Measurements from ENCODE around the gene HAPLN1.

HAPLN1 gene

DNA sequence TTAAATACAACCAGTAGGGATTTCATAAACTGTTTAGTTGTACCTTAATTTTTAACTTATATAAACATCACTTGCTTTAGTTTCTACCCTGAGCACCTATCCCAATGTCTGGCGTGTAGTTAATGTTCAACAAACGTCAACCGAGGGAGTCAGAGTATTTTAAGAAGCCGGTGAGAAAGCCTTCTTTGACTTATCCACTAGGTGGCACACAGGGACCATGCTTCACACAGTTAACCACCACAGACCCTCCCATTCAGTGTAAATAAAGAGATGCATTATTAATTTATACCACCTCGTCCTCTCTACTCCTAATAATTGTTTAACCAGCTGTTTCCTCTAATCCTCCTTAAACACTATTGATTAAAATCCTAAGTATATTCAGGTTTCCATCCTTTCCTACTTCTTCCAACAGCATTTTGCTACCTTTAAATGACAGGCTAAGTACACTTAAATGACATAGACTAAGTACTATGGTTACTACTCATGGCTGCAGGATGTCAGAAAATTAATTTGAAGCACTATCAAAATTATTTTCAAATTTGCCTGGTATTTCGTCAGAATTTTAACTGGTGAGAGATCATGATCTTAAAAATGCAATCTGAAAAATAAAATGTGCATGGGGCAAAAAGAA lies 2.3 kb downstream of the HAPLN1 start:
- no peak for DNase-seq (ENCODE audit: low read depth)

DNA sequence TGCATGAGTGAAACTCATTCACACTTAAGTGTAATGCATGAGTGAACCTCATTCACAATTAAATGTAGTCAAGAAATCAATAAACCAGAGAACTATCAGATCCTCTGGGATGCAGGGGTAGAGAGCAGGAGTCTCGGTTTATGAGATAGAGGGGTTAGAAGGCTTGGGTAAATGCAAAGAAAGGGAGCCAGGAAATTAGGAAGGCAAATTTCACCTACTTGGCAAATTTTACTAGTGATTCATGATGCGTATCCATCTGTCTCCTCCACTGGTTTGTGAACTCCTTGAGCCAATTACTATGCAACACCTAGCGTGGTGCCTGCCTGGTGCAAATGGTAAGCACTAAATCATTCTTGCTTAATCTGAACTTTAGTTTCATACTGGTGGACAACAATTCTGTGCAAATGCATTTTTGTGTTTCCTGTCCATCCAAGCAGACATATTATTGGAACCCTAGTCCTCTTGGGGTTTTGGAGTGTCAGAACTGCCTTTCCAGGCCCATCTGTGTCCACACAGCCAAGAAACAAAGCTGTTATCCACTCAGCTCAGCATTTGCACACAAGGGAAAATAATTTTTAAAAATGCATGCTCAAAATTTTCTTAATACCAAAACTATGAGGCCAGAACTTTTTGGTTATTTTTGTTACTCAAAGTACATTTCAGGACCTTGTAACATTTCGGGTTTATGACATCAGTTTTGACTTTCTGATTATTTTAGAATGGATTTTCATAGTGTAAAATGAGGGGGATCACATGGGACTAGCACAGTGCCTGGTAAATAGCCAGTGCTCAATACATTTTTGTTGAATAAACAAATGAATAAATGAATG lies 5.2 kb downstream of the HAPLN1 start:
- no peak for DNase-seq (ENCODE audit: low read depth)

DNA sequence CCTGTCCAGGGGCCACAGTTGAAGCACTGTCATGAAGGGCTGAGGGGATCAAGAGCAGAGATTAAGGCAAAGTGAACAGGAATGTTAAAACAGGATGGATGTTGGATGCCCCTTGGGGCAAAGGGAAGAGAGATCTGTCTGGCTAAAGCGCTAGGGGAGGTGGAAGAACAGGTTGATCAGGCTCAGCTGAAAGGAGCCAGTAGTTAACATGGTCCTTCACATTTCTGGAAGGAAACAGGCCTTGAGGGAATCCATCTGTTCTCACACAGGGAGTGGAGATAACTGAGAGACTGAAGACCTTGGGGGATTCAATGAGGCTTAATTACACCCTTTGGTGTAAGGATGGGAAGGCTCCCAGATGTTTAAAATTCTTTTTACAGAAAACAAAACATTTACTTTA lies 5.8 kb downstream of the HAPLN1 start:
- no peak for DNase-seq (ENCODE audit: low read depth)

DNA sequence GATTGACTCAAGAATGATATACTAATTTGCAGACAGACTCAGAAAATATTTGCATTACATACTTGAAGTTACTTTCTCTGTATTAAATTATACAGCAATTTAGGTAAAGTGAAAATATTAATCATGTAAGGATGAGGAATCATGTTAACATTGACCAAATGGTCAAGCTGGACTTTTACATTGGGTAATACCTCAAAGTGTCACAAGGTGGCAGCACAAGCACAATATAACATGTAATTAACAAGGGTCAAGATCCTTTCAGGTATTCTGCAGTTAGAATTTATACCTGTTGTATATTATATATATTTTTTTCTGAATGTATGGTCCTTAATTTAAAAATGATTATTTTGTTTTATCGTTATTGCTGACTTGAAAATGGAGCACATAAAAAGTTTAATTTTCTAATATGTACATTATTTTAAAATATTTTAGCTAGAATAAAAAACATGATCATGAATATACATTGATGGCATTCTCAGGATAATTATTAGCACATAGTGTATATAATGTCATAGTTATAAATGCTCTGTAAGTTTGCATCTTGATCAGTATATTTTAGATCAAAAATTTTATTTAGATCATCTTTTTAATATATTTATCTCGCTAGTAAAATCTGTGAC lies 8.6 kb downstream of the HAPLN1 start:
- DNase-seq (ENCODE audit: low read depth) = no peak

DNA sequence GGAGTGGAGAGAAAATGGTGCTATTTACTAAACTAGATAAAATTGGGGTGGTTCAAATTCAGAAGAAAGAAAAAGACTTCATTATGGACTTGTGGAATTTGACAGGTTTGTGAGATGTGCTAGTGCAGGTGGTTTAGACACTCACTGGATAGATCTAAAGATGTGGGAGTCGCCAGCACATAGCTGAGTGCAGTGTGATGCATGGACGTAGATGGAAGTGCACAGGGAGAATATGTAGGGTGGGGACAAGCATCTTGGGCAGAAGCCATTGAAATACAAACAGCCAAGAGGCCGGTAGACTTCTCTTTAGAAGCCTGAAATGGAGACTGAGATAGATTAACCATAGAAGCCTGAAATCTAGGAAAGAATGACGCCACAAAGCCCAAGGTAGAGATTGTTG lies 10.7 kb downstream of the HAPLN1 start:
- no peak for DNase-seq (ENCODE audit: low read depth)

DNA sequence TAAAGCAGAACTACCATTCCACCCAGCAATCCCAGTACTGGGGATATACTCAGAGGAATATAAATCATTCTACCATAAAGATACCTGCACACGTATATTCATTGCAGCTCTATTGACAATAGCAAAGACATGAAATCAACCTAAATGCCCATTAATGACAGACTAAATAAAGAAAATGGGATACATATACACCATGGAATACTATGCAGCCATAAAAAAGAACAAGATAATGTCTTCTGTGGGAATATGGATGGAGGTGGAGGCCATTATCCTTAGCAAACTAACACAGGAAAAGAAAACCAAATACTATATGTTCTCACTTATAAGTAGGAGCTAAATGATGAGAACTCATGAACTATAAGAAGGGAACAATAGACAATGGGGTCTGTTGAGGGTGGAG lies 12.5 kb downstream of the HAPLN1 start:
- DNase-seq (ENCODE audit: low read depth) = no peak

DNA sequence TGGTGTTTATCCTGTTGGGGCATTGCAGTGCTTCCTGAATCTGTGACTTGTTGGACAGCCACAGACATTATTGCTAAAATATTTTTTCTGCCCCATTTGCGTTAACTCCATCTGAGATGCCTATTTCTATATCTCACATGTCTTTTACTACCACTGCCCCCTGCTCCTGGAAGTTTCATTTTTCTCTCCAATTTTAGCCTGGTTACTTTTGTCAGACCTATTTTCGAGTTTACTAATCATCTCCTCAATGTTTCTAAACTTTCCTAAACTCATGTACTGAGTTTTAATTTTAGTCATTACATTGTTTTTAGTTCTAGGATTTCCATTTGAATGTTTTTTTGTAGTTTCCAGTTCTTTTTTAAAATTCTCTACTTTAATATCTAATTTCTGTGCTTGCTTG lies 17.6 kb downstream of the HAPLN1 start:
- no peak for DNase-seq (ENCODE audit: low read depth)

DNA sequence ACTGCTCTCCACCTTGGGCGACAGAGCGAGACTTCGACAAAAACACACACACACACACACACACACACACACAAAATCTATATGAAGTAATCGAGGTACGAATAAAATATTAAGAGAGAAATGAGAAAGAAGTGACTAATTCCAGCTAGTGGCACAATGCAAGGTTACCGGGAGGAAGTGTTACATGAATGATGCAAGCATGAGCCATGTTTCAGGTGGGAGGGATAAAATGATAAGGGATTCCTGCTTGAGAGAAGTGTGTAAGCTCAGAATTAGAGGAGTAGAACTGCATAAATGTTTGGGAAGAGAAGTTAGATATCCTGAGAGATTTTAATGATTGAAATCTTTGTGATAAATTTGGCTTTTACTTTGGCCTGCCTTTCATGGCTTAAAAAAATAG lies 18.8 kb downstream of the HAPLN1 start:
- DNase-seq (ENCODE audit: low read depth) = no peak

DNA sequence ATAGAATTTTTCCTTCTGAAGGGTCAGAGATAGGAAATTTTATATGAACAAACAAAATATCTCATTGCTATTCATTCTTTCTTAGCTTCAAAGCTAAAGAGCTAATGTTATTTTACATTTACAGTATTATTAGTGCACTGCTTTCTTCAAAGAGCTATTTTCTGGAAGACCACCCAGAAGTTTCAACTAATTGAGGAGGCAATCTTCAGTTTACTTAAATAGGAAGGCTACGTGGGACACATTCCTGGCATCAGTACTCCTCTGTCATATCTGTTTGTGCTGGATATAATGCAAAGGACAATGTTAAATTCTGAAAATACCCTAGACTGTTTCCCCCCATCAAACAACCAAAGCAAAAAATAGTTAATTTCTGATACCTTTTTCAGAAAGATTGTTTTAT lies 30.8 kb downstream of the HAPLN1 start:
- DNase-seq (ENCODE audit: low read depth) = no peak

DNA sequence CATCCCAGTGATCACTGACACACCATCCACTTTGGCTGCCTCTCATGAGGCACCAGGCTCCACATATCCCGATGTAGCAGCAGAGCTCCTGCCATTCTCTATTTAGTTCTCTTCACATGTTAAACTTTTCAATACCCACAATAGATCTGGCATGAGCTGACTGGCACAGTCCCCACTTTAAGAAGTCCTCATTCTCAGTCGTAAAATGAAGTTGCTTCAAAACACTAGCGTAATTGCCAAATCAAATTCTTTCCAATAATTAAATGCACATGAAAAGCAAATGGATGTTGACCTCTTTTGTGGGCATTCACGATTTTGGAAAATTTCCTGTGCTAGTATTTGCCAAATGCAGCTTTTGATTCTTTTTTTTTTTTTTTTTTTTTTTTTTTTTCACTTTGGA lies 32.4 kb downstream of the HAPLN1 start:
- DNase-seq (ENCODE audit: low read depth) = no peak

DNA sequence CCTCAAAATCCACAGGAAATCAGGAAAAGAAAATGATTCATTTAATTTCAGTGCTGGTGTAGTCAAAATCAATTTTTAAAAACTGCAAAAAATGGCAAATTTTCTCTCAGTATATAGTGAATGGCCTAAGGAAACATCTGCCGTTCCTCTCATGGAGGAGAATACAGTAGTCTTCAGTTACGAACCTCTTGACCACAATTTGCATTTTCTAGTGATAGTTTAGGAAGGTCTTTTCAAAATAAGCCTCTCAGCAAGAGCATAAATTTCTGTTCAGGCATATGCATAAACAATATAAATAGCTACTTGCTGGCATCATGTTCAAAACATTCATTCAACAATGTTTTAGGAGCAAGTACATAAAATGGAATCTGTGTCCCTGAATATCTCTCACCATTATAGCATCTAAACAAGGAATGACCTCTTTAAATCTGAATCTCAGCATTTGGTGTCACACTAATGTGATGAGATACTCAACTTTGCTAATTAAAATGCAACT lies 33.5 kb downstream of the HAPLN1 start:
- no peak for DNase-seq (ENCODE audit: low read depth)

DNA sequence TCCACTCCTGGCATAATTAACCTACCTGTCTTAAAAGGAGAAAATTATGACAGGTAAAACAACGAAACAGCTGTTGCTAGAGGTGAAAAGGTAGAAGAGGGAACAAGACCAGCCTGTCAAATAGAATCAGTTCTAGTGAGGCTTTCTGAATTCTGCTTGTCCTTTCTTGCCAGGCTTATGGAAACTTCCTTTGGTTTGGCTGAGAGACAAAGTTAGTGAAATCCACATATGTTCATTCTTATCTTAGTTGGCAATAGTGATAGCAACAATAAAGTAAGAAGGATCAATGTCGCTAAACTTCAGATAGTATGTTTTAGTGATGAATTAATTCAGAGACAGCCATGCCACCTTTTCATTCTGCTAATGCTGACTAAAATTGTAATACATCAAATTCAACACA lies 34.4 kb downstream of the HAPLN1 start:
- no peak for DNase-seq (ENCODE audit: low read depth)

DNA sequence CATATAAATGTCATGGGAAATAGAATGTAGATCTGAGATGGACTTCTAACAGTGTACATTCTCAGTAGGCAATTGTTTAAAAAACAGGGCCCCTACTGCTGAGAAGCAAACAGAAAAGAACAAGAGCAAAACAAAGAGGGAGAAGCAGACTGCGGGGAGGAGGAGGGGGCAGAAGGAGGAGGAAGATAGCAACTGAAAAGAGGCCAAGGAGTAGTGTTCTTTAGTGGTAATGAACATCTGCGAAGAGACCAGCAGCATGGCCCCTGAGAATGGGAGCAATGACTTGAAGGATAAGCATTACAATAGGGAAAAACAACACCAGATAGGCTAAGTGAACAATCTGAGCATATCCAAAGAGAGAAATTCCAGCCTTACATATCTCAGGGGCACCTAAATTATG lies 36.8 kb downstream of the HAPLN1 start:
- no peak for DNase-seq (ENCODE audit: low read depth)

DNA sequence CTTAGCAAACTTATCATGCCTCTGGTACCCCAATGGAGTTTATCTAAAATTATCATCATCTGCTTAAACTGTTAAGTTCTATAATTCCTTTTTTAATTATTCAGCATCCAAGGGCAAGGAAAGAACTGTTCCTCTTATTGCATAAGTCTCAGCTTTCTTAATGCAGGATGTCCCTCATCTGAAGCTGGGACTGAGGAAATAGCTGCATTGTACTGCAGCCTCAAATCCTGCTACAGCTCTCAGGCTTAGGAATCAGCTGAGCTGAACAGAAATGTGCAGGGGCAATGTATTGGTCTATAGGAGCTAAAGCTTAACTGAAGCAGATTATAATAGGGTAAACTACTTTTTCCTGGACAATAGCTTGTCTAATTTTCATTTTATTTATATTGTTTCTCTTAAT lies 48.0 kb downstream of the HAPLN1 start:
- no peak for DNase-seq (ENCODE audit: low read depth)

DNA sequence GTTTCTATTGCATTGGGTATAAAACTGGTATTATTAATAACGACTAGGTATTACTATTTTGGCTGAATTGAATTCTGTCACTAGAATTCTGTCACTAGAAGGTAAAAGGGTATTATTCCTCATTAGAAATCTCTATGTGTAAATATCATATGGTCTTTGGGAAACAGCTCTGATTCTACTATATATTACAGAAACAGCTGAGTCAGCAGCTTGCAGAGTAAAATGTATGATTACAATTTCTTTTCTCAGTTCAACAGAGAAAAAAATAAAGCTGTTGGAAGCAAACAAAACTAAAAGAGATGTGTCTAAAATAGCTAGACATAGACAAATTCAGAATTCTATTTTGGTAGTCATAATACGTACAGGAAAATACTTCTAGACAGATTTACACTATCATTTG lies 48.5 kb downstream of the HAPLN1 start:
- DNase-seq (ENCODE audit: low read depth) = no peak

DNA sequence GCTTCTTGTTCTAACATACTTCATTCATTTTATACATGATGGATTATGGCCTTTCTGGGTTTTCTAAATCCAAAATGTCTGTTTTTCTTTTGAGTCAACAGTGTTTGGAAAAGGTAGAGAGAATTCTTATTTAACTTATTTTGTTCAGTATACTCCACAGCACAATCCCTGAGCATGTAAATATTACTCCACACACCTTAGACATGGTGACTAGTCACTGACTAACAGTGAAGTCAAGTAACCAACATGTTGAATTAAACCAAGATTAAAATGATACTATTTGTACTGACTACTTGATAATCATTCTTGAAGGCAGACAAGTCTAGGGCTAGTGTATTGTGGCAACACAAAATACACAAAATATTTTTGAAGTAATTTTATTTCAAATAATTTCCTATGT lies 55.0 kb downstream of the HAPLN1 start:
- no peak for DNase-seq (ENCODE audit: low read depth)

DNA sequence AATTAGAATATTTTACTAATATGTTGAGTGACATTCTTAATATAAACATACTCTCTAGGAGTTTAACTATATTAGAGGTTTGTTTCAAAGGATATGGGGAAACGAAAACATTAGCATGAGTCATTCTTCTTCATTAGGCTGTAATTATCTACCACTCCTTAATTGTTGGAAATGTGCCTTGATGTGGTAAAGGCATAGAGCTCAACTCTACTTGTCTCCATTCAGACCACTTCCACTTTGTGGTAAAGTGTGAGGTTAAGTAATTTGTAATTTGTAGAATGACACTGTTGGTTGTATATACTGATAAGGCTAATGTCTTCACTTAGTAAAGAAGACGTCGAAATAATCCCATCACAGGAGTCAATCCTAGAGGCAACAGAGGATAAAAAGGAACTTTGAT lies 58.1 kb downstream of the HAPLN1 start:
- no peak for DNase-seq (ENCODE audit: low read depth)

DNA sequence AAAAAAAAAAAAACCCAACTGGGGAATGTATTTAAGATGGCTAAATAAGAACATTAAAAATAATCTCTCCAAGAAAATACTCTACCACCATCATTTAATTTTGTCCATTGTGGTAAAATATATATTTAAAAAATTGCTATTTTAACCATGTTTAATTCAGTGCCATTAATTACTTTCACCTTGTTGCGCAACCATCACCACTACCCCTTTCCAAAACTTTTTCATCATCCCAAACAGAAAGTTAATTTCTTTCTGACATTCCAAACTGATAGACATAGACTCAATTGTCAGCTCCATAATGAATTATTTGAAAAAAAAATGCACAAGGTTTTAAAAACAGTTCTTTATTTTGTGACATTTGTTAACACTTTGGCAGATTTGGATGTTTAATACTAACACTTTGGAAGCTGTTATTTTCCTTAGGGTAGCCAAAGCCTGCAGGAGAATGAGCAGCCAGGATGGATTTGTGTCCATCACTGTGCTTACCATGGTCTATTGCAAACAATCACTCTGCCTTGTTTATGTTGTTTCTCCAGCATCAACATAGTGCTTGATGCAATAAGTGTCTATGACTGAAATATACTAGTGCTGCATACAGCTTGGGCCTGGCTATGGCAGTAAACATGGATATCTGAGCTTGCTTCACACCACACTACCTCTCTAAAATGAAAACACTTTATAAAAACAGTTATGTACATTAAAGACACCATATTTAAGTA lies 62.7 kb downstream of the HAPLN1 start:
- no peak for DNase-seq (ENCODE audit: low read depth)

DNA sequence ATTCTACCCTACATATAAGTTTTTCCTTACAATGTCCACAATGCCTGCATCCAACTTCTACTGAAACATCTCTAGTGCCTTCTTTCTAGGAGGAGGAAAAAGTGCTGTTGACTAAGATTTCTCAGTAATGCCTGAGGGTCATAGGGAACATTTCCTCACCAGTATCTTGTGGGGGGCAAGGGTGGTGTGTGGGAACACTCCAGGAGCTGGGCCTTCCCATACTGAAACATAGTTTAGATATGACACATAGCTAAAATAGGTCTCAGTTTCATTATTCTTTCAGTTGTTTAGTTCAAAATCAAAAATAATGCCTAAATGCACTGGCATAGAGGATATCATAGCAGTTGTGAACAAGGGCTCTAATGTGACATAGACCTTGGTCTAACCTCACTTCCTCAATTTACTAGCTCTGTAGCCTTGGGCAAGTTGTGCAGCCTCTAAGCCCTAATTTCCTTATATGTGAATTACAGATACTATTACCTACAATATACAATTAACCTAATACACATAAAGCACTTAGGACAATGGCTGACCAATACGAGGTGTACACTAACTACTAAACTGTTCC lies 66.1 kb downstream of the HAPLN1 start:
- no peak for DNase-seq (ENCODE audit: low read depth)

DNA sequence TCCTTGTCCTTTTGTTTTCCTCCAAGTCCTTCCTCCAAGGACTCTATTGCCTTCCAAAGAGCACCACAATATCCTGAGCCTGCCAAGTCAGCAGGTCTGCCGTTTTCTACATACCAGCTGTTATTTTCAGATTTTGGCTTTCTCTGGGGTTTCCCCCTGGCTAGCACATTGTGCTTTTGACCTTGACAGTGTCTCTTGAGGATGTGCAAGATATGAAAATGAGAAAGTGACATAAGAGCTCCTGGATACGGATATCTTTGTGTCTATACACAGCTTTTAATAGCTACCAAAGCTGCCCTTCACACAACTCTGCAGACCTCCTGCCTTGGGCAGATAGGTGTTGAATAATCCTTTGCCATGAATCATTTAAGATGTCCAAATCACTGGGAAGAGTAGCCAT lies 67.0 kb downstream of the HAPLN1 start:
- DNase-seq (ENCODE audit: low read depth) = no peak

DNA sequence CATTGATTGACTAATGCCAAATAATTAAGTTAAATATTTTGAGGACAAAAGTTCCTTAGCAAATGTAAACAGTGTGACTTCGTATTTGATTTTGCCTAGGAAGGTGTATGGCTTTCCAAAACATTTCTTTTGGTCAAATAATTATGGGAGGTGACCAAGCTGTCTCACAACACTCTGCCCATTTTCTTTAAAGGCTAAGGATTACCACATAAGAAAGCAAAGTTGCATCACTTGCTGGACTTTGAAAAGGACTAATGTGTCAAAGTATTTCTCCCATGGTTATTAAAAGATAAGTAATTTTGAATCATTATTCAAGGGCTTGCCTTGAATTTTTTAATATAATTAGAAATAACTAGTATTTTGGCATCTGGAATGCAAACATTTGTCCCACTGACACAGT lies 74.7 kb downstream of the HAPLN1 start:
- DNase-seq (ENCODE audit: low read depth) = no peak

DNA sequence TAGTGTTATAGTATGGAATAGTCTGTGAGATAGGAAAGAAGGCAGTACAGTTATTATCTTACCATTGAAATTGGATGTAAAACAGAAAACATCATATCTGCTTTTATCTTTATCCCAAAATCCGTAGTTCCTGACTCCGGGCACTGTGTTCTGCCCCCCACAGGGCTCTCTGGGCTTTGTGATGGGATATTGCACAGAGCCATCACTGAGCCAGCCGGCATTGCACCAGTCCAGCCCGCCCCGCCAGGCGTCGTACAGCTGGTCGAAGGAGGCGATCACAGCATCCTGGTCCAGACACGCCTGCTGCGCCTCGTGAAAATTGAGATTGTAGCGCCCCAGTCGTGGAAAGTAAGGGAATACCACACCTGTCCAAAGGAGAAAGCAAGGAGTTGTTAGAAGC lies 76.4 kb downstream of the HAPLN1 start:
- DNase-seq (ENCODE audit: low read depth) = no peak

Data from stimulated activated CD8-positive, alpha-beta memory T cell treated with anti-CD3 and anti-CD28 coated beads, Interleukin-7, amount 100 ng/mL, for 24 hours (primary cell).